HG03460 (cell line): ENCODE measurements around the gene VSIR.
A peak's percentile ranks its signal among the peaks of the same experiment; 100 is the strongest.

Experiments used
- ATAC-seq: cut with Tn5 transposase; IDR thresholded peaks from one replicate; pipeline ENCODE4 v1.9.1; 2021; ENCODE audit not compliant: unreplicated experiment

VSIR gene

GRCh38 chr10:71807557-71808510, 34.5 kb upstream of the VSIR start:
- ATAC-seq = no peak

DNA sequence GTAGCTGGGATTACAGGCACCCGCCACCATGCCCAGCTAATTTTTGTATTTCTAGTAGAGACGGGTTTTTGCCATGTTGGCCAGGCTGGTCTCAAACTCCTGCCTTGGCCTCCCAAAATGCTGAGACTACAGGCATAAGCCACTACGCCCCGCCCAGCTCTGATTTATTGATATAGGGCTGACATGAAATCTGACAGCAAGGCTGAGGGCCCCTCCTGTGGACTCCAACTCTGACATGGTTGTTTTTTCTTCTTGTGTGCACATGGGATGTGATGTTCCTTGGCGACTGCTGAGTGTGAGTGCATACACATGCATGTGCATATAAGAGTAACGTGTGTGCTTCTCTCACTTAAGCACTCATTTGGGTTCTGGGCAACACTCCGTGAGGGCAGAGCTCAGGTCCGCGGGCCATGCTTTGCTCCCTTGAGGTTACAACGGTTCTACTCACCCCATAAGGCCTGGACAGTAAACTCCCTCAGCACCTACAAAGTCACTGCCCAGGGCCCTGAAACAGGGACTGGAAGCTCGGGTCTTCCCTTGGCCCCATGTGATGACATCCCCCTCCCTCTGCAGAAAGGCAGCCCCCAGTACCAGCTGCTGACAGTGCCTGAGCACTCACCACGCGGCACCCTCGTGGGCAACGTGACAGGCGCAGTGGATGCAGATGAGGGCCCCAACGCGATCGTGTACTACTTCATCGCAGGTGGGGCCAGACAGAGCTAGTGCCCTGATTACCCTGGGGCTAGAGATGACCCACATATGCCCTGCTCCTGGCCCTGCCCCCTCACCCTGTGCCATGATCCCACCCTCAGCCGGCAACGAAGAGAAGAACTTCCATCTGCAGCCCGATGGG, 33.6 kb upstream of the VSIR start:
- ATAC-seq = no peak

DNA sequence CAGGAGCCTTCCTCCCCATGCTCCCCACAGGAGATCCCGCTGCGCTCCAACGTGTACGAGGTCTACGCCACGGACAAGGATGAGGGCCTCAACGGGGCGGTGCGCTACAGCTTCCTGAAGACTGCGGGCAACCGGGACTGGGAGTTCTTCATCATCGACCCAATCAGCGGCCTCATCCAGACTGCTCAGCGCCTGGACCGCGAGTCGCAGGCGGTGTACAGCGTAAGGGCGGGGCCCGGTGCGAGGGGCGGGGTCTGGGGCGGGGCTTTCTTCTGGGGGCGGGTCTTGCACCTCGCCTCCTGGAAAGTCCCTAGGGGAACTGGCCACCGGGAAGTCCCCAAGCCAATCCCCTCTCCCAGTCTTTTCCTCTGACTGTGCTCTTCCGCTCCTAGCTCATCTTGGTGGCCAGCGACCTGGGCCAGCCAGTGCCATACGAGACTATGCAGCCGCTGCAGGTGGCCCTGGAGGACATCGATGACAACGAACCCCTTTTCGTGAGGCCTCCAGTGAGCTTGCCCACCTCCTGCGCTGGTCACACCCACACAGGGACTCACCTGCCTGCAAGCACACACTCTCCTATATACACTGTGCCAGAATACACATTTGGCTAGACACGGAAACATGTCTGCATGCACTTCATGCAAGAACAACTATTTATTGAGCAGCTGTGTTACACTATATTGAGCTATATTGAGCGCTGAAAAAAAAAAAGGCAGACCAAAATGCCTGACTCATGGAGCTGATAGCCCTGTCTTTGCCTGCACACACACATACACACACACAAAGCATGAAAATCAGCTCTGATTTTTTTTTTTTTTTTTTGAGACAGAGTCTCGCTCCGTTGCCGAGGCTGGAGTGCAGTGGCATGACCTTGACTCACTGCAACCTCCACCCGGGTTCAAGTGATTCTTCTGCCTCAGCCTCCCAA, 32.7 kb upstream of the VSIR start:
- ATAC-seq = no peak

DNA sequence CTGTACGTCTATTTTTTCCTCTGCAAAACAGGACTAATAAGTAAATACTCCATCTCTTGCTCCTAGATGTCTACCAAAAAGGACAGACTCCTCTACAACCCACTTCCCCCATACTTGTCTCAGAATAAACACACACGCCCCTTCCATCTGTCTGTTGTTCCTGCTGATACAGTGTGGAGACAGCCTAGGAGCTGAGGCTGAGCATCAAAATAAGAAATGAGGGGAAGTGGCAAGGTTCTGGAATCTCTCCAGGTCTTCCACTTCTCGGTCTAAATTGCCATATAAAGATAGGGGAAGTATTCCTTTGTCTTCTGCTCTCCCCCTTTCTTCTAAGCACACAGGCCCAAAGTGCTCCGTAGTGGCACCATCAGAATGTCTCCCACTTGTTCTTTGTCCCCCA, 30.8 kb upstream of the VSIR start:
- ATAC-seq = no peak

DNA sequence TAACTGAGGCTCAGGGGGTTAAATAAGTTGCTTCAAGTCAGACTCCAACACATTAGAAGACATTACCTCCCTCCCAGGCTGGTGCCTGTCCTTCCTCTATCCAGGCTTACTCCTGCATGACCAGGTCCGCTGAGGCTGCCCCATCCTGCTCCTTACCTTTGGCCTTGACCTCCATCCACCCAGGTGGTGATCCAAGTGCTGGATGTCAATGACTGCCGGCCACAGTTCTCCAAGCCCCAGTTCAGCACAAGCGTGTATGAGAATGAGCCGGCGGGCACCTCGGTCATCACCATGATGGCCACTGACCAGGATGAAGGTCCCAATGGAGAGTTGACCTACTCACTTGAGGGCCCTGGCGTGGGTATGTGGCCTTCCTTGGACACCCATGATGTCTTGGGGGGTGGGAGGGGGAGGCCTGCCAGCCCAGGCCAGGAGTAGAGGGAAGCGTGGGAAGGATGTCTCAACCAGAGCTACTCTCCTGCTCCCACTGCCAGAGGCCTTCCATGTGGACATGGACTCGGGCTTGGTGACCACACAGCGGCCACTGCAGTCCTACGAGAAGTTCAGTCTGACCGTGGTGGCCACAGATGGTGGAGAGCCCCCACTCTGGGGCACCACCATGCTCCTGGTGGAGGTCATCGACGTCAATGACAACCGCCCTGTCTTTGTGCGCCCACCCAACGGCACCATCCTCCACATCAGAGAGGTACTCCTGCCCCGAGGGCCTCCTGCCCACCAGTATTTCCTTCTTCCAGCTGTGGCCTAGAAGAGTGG, 29.6 kb upstream of the VSIR start:
- ATAC-seq = no peak

- ATAC-seq = no peak
These were observed 28.9 kb upstream of the VSIR start for GRCh38 chr10:71802235-71802634.

- peak; percentile 85 for ATAC-seq
These were observed 28.0 kb upstream of the VSIR start for GRCh38 chr10:71801361-71801760.

DNA sequence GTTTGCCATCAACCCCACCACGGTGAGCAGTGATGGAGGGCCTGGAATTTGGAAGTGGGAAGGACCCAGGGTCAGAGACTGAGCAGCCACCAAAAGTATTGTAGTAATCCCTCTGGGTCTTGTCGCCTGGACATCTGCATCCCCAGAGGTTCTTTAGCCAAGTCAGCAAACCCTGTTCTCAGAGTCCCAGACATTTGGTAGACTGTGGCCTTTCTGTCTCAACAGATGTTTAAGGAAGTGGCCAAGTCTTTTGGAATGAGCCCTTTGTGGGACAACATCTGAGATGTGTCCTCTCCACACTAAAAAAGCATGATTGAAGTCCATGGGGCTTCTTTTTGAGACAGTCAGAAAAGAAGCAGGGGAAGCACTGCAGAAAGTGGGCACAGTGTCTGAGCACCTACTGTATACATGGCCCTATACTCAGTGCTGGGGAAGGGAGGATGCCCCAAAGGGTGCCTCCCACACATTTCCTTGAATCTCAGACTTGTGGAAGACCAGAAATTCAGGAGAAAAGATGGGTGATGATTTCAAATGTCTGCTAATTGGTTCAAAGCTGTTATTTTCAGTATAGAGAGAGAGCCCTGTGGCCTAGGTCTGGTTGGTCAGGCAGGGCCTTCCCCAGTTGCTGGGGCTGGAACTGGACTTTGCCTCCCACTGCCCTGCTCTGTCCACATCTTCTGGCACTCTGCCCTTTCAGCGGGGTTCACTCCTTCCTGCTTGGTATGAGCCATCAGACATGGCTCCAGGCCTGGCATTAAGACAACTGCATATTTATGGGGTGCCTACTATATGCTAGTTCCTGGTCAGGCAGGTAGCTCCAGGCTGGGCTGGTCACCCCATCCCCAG, 26.5 kb upstream of the VSIR start:
- no peak for ATAC-seq

DNA sequence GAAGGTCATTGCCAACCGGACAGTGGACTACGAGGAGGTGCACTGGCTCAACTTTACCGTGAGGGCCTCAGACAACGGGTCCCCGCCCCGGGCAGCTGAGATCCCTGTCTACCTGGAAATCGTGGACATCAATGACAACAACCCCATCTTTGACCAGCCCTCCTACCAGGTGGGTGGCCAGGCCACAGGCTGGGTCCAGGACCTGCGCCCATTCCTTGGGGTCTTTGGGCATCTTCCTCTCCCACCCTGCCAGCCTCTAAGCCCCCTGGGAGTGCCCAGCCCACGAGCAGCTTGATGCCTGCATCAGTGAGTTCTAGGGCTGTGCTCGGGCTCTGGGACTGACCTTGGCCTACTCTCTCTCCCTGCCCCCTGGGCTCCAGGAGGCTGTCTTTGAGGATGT, 25.8 kb upstream of the VSIR start:
- no peak for ATAC-seq

DNA sequence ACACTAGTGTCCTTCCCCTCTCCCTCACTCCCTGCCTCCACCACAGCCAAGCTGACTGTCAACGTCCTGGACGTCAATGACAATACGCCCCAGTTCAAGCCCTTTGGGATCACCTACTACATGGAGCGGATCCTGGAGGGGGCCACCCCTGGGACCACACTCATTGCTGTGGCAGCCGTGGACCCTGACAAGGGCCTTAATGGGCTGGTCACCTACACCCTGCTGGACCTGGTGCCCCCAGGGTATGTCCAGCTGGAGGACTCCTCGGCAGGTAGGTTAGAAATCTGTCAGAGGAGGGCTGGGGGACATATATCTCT, 24.9 kb upstream of the VSIR start:
- no peak for ATAC-seq

GRCh38 chr10:71797533-71798307, 24.4 kb upstream of the VSIR start:
- no peak for ATAC-seq

DNA sequence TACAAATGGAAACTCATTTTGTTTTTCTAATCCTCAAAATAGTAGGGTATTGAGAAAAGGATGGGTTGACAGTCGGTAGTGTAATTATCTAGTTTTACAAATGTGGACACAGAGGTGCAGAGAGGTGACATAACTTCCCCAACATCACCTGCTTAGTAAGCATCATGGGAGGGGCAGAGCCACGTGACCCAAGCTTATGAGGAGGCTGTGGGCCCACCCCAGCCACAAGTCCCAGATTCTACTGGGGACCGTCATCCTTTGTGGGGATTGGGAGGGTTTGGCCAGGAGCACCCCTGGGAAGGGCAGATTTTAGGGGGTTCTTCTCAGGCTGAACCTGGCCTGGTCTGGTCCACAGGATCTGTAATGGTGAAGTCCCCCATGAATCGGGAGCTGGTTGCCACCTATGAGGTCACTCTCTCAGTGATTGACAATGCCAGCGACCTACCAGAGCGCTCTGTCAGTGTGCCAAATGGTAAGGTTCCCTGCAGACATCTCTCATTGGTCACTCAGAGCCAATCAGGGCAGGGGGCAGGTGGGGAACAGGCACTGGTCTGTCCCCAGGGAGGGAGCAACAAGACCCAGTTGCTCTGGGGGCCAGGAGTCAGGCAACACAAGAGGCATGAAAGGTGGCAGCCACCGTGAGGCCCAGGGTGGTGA, 23.6 kb upstream of the VSIR start:
- ATAC-seq = no peak

GRCh38 chr10:71795248-71795647, 21.9 kb upstream of the VSIR start:
- no peak for ATAC-seq

DNA sequence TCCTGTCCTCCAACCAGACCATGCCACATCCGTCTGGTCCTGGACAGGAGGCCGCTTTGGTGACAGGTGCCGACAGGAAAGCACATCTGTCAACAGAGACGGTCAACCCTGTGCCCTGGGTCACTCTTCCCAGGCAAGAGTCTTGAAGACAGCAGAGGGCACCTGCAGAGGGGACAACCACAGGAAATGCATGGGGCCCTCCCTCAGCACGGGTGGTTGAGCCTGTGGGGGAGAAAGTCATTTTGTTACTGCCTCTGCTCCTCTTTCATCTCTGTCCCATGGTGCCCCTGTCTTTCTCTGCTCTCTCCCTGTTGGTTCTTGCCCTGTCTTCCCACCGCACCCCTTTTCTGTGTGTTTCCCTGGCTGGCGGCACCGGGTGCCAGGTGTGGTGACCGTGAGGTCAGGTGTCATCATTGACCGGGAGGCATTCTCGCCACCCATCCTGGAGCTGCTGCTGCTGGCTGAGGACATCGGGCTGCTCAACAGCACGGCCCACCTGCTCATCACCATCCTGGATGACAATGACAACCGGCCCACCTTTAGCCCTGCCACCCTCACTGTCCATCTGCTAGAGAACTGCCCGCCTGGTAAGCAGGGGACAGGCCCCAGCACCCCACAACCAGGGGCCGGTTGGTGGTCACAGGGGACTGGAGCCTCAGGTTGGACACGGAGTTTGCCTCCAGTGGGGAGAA, 17.6 kb upstream of the VSIR start:
- ATAC-seq = no peak

GRCh38 chr10:71789871-71790270, 16.6 kb upstream of the VSIR start:
- ATAC-seq = no peak

DNA sequence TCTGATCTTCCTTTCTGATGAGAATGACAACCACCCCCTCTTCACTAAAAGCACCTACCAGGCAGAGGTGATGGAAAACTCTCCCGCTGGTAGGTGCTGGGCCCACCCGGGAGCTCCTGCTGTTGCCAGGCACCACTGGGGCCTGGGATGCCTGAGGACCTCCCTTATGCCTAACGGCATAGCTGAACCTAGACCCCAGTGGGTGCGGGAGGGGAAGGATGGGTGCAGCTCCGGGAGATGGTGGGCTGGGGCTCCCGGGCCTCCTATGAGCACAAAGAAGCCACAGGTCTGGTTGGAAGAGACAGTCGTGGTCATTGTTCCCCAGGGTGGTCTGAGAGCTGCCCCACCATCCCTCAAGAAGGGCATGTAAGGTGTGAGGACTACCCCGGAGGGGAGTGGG, 15.6 kb upstream of the VSIR start:
- no peak for ATAC-seq

DNA sequence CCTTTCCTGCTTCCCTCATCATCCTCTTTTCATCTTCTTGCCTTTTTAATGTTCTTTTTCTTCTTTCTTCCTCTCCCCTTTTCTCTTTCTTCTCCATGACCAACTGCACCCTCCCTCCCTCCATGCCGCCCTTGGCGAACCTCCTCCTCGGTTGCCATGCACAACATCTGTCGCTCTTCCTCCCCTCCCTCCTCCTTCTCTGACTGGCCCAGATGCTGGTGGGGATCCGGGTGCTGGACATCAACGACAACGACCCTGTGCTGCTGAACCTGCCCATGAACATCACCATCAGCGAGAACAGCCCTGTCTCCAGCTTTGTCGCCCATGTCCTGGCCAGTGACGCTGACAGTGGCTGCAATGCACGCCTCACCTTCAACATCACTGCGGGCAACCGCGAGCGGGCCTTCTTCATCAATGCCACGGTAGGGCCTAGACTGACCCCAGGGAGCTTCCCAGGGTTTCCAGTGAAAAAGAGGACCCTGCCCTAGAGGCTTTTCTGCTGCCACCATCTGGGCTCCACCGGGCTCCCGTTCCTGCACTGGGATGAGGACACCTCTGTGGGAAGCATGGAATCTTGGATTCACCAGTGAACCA, 11.5 kb upstream of the VSIR start:
- no peak for ATAC-seq
